GM19240 (cell line): ENCODE data around the gene HMX2.
"Not testable (repeated sequence)": the region's sequence is repeated elsewhere in the genome, so short reads cannot be mapped to it uniquely, and the experiment has no call there.

Source experiments
- DNase-seq: peaks from one replicate; pipeline ENCODE4 v3.0.0; 2011; ENCODE audit warnings: low spot score; ENCODE audit not compliant: insufficient read length

The HMX2 gene

GRCh38 chr10:123150986-123151736 is 3.2 kb downstream of the HMX2 start:
- DNase-seq: no peak

GRCh38 chr10:123151737-123152135 is 3.8 kb downstream of the HMX2 start:
- DNase-seq: no peak

GRCh38 chr10:123153486-123154091 is 5.7 kb downstream of the HMX2 start:
- no peak for DNase-seq

GRCh38 chr10:123154092-123154710 is 6.3 kb downstream of the HMX2 start, which contains the start of gene BUB3:
Gene BUB3 (plus strand): TSS chr10:123154402. CDS start chr10:123154918, 516 bp downstream.
- peak; percentile 93 for DNase-seq

- DNase-seq: no peak
Observed at GRCh38 chr10:123154711-123155505, 7.0 kb downstream of the HMX2 start.

- no peak for DNase-seq
Observed at GRCh38 chr10:123156078-123156477, 8.1 kb downstream of the HMX2 start.

- DNase-seq: no peak
Observed at GRCh38 chr10:123157210-123157609, 9.3 kb downstream of the HMX2 start.

- no peak for DNase-seq
Observed at GRCh38 chr10:123158682-123159081, 10.7 kb downstream of the HMX2 start.

- DNase-seq: no peak
Observed at GRCh38 chr10:123160311-123160980, 12.5 kb downstream of the HMX2 start.

GRCh38 chr10:123164319-123164718 is 16.4 kb downstream of the HMX2 start:
- DNase-seq: no peak

- no peak for DNase-seq
Observed at GRCh38 chr10:123165445-123166072, 17.6 kb downstream of the HMX2 start.

GRCh38 chr10:123166618-123167017 is 18.7 kb downstream of the HMX2 start:
- DNase-seq: no peak

- DNase-seq: no peak
Observed at GRCh38 chr10:123170961-123171360, 23.0 kb downstream of the HMX2 start.

- DNase-seq: not testable (repeated sequence)
Observed at GRCh38 chr10:123171616-123172015, 23.7 kb downstream of the HMX2 start.

GRCh38 chr10:123175389-123176387 is 27.8 kb downstream of the HMX2 start:
- no peak for DNase-seq

- DNase-seq: not testable (repeated sequence)
Observed at GRCh38 chr10:123178390-123178789, 30.5 kb downstream of the HMX2 start.

GRCh38 chr10:123180101-123181090 is 32.5 kb downstream of the HMX2 start:
- DNase-seq: no peak

GRCh38 chr10:123183724-123184123 is 35.8 kb downstream of the HMX2 start:
- DNase-seq: no peak
